Skeletal muscle satellite cell (primary cell): Measurements from ENCODE around the gene PXMP4.

Experiments
- H3K27me3 ChIP-seq: 2 replicates; pipeline ENCODE4 v1.7.0; 2013; ENCODE audit warnings: low read length; ENCODE audit not compliant: control insufficient read depth, insufficient read depth
- H3K36me3 ChIP-seq: 2 replicates; pipeline ENCODE4 v1.7.0; 2013; ENCODE audit warnings: mild to moderate bottlenecking, control low read depth, low read length; ENCODE audit not compliant: insufficient read depth
- H3K4me1 ChIP-seq: 2 replicates; pipeline ENCODE4 v1.7.0; 2013; ENCODE audit warnings: low read length; ENCODE audit not compliant: control insufficient read depth, insufficient read depth
- H3K4me2 ChIP-seq: 2 replicates; pipeline ENCODE4 v1.7.0; 2013; ENCODE audit warnings: mild to moderate bottlenecking, low read length
- H3K4me3 ChIP-seq: 2 replicates; pipeline ENCODE4 v1.7.0; 2013; ENCODE audit warnings: low read length
- H3K9ac ChIP-seq: 2 replicates; pipeline ENCODE4 v1.7.0; 2013; ENCODE audit warnings: mild to moderate bottlenecking, low read depth, low read length, moderate library complexity
- H3K9me3 ChIP-seq: replicated peaks from 2 replicates; pipeline ENCODE4 v1.7.0; 2013; ENCODE audit warnings: mild to moderate bottlenecking, control low read depth, low read length

PXMP4 gene

GRCh38 chr20:33653900-33654596 is 66.1 kb downstream of the PXMP4 start:
- Histone ChIP-seq H3K9ac (no peak overlapping the region), H3K4me3 (no peak overlapping the region), H3K36me3 (peaks cover 5% of the 10 kb centered on the region)

DNA sequence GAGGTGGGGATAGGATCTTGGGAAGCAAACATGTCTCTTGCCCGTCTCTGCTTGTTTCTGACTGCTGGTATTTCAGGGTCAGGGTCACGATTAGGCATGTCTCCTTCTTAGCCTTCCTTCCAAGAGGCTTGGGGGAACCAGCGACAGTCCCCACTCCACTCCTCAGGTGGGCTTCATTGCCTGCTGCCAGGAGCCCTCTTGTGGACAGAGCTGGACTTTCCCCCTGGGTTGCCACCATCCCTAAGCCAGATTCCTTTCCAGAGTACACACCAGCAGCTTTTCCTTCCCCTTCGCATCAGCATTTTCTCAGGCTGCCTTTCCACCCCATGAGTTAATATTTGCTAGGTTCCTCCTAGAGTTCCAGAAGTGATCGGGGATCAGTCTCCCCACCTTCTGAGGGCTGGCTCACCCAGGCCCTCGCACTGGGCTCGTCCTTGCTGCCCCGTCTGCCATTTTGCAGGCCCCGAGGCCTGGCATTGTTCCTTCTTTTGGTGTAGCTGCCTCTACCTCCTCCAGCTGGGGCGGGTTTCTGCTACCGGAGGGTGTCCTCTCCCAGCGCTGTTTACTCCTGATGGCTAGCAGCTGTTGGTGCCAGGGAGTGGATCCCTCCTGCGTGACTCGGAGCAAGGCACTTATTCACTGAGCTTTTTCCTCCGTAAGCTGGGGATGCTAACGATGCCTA is 66.8 kb downstream of the PXMP4 start:
- Histone ChIP-seq H3K4me3 (no peak overlapping the region), H3K9ac (no peak overlapping the region), H3K27me3 (peaks cover 22% of the 10 kb centered on the region), H3K9me3 (no peaks in the 10 kb centered on the region), H3K36me3 (no peaks in the 10 kb centered on the region), H3K4me2 (no peak overlapping the region), H3K4me1 (peaks cover 13% of the 10 kb centered on the region)

More at GRCh38 chr20:33653900-33654596, 66.1 kb downstream of the PXMP4 start:
- Histone ChIP-seq H3K27me3 (peaks cover 22% of the 10 kb centered on the region), H3K9me3 (no peaks in the 10 kb centered on the region), H3K4me1 (peaks cover 6% of the 10 kb centered on the region), H3K4me2 (no peak overlapping the region)
